GM23338 (cell line): ENCODE data around the gene MAGI1. TPM values are rescaled to one million over a fixed set of nuclear protein-coding genes. Genes with fewer than 3 reads are reported as not detected.

Experiments
- ATAC-seq: fragments of 200-7000 bp; cut with Tn5 transposase; 3 replicates; pipeline ENCODE4 v1.9.1; 2020
- DNase-seq: peaks from one replicate; pipeline ENCODE4 v3.0.0-alpha.2; 2015; ENCODE audit warnings: low spot score
- H2AFZ ChIP-seq: fragments of 200-600 bp; sonication (generic); 2 replicates; pipeline ENCODE4 v1.8.0; 2016; ENCODE audit warnings: antibody characterized with exemption, mild to moderate bottlenecking, moderate library complexity
- H3F3A ChIP-seq: fragments of 200-600 bp; sonication (generic); replicated peaks from 2 replicates; pipeline ENCODE4 v1.8.0; 2017; ENCODE audit warnings: antibody characterized with exemption, mixed run types, low read depth
- H3K27ac ChIP-seq: fragments of 200-600 bp; sonication (generic); 2 replicates; pipeline ENCODE4 v1.6.1; 2016; ENCODE audit warnings: low read depth
- H3K27me3 ChIP-seq: fragments of 200-600 bp; sonication (generic); 2 replicates; pipeline ENCODE4 v1.8.0; 2016; ENCODE audit warnings: mild to moderate bottlenecking, mixed run types, moderate library complexity; ENCODE audit not compliant: insufficient read depth
- H3K36me3 ChIP-seq: fragments of 200-600 bp; sonication (generic); 2 replicates; pipeline ENCODE4 v1.8.0; 2016; ENCODE audit warnings: mild to moderate bottlenecking; ENCODE audit not compliant: insufficient read depth
- H3K4me1 ChIP-seq: fragments of 200-600 bp; sonication (generic); 2 replicates; pipeline ENCODE4 v1.8.0; 2016; ENCODE audit warnings: mild to moderate bottlenecking, moderate library complexity; ENCODE audit not compliant: insufficient read depth
- H3K4me2 ChIP-seq: fragments of 200-600 bp; sonication (generic); 2 replicates; pipeline ENCODE4 v1.7.1; 2017; ENCODE audit warnings: mixed run types
- H3K4me3 ChIP-seq: fragments of 200-600 bp; sonication (generic); 2 replicates; pipeline ENCODE4 v1.6.1; 2016; ENCODE audit warnings: mixed run types
- H3K79me2 ChIP-seq: fragments of 200-600 bp; sonication (generic); replicated peaks from 2 replicates; pipeline ENCODE4 v1.8.0; 2017; ENCODE audit warnings: mild to moderate bottlenecking; ENCODE audit not compliant: insufficient read depth
- H3K9me2 ChIP-seq: fragments of 200-600 bp; sonication (generic); 2 replicates; pipeline ENCODE4 v1.8.0; 2017; ENCODE audit not compliant: insufficient read depth
- H4K20me1 ChIP-seq: fragments of 200-600 bp; sonication (generic); replicated peaks from 2 replicates; pipeline ENCODE4 v1.8.0; 2017; ENCODE audit warnings: mild to moderate bottlenecking; ENCODE audit not compliant: insufficient read depth
- H3K27ac Mint-ChIP-seq: 2 replicates; pipeline ENCODE4 v1.8.0; 2020; ENCODE audit warnings: inconsistent platforms, mild to moderate bottlenecking, moderate library complexity, mixed read lengths
- H3K27me3 Mint-ChIP-seq: 3 replicates; pipeline ENCODE4 v1.8.0; 2022; ENCODE audit warnings: low read depth, mild to moderate bottlenecking, moderate library complexity, mixed read lengths, inconsistent platforms; ENCODE audit not compliant: insufficient read depth, poor library complexity
- H3K36me3 Mint-ChIP-seq: 3 replicates; pipeline ENCODE4 v1.8.0; 2021; ENCODE audit warnings: low read depth, mild to moderate bottlenecking, inconsistent platforms, moderate library complexity, mixed read lengths
- H3K4me1 Mint-ChIP-seq: 3 replicates; pipeline ENCODE4 v1.8.0; 2020; ENCODE audit warnings: mild to moderate bottlenecking, inconsistent platforms, mixed read lengths
- H3K4me3 Mint-ChIP-seq: 3 replicates; pipeline ENCODE4 v1.8.0; 2021; ENCODE audit warnings: moderate library complexity, mild to moderate bottlenecking, inconsistent platforms, mixed read lengths
- H3K9me3 Mint-ChIP-seq: 3 replicates; pipeline ENCODE4 v1.8.0; 2020; ENCODE audit warnings: moderate library complexity, mild to moderate bottlenecking, inconsistent platforms, mixed read lengths
- CTCF ChIP-seq, 2 experiments: fragments of 200-600 bp in 1 of 2; sonication (generic) in 1 of 2; conservative IDR thresholded peaks; 2 replicates each; pipeline versions ENCODE4 v1.5.1 to v1.6.1; 2016 to 2017; ENCODE audit warnings: antibody characterized with exemption in 2 of 2, low read depth in 2 of 2, mild to moderate bottlenecking in 2 of 2, moderate library complexity in 1 of 2
- ETS1 ChIP-seq: IDR thresholded peaks from 2 replicates; pipeline ENCODE4 v1.6.1; 2016; ENCODE audit warnings: antibody characterized with exemption
- EZH2 ChIP-seq: fragments of 200-600 bp; sonication (generic); IDR thresholded peaks from one replicate; pipeline ENCODE4 v1.8.0; 2017; ENCODE audit warnings: antibody characterized with exemption, mild to moderate bottlenecking, low read depth; ENCODE audit not compliant: unreplicated experiment
- EZH2phosphoT487 ChIP-seq: fragments of 200-600 bp; sonication (generic); IDR thresholded peaks from one replicate; pipeline ENCODE4 v1.8.1; 2018; ENCODE audit warnings: antibody characterized with exemption; ENCODE audit not compliant: unreplicated experiment
- JUNB ChIP-seq: IDR thresholded peaks from one replicate; pipeline ENCODE4 v1.6.1; 2016; ENCODE audit warnings: antibody characterized with exemption; ENCODE audit not compliant: unreplicated experiment
- NANOG ChIP-seq: IDR thresholded peaks from 2 replicates; pipeline ENCODE4 v1.6.1; 2016; ENCODE audit warnings: antibody characterized with exemption, borderline replicate concordance
- POLR2AphosphoS5 ChIP-seq: IDR thresholded peaks from 2 replicates; pipeline ENCODE4 v1.6.1; 2016; ENCODE audit warnings: antibody characterized with exemption, low read depth
- REST ChIP-seq: IDR thresholded peaks from one replicate; pipeline ENCODE4 v1.6.1; 2018; ENCODE audit warnings: antibody characterized with exemption; ENCODE audit not compliant: unreplicated experiment
- STAT1 ChIP-seq: IDR thresholded peaks from one replicate; pipeline ENCODE4 v1.6.1; 2016; ENCODE audit warnings: antibody characterized with exemption; ENCODE audit not compliant: unreplicated experiment
- ZNF114 ChIP-seq: fragments of 250-450 bp; sonication (Bioruptor Pico); IDR thresholded peaks from 2 replicates; pipeline ENCODE4 v1.5.0; 2020; ENCODE audit warnings: mild to moderate bottlenecking, moderate library complexity
- ZNF331 ChIP-seq: fragments of 250-450 bp; sonication (Bioruptor Pico); IDR thresholded peaks from 2 replicates; pipeline ENCODE4 v1.5.0; 2020; ENCODE audit warnings: low read depth, mild to moderate bottlenecking, moderate library complexity
- ZNF462 ChIP-seq: fragments of 250-450 bp; sonication (Bioruptor Pico); IDR thresholded peaks from 2 replicates; pipeline ENCODE4 v1.5.0; 2020; ENCODE audit warnings: mild to moderate bottlenecking, moderate library complexity
- polyA plus RNA-seq: library from polyadenylated mRNA; unstranded; fragments of >200 nt; fragmentation: Nextera tagmentation; extraction: Ambion mirVana; gene quantifications from 2 replicates; pipeline ENCODE4 v1.2.1, GENCODE V29; 2016
- total RNA-seq: library from RNA; depleted of rRNA; stranded (reverse); fragments of >200 nt; shearing (Covaris generic); gene quantifications from 2 replicates; pipeline ENCODE4 v1.2.3, GENCODE V29; 2014

MAGI1 gene
- total and polyA plus RNA-seq, 2 experiments from 2014 or later: 27.4 to 71.2 TPM

GRCh38 chr3:65641777-65642176, 396.9 kb downstream of the MAGI1 start (continued):
- TF ChIP-seq ETS1: no peak

- H3K36me3 Mint-ChIP-seq: no peaks in the 10 kb centered on the region
- TF ChIP-seq JUNB (no peak), ZNF331 (CRISPR knock-in tag) (no peak), EZH2 (no peak), NANOG (no peak), ZNF462 (CRISPR knock-in tag) (no peak), REST (no peak), EZH2phosphoT487 (no peak), POLR2AphosphoS5 (no peak), STAT1 (no peak), ZNF114 (CRISPR knock-in tag) (no peak), CTCF (conservative IDR thresholded peaks at IDR 0.05; ENCODE audit: low read depth in 2 of 2) (no peak)
- H4K20me1 ChIP-seq: no peaks in the 10 kb centered on the region
- H3K9me2 ChIP-seq: no peaks in the 10 kb centered on the region; the same call in 1 of the 2 replicates
- peaks cover 8% of the 10 kb centered on the region; the same call in 1 of the 2 replicates for H3K4me1 ChIP-seq
- H3K36me3 ChIP-seq: no peaks in the 10 kb centered on the region
- no peaks in the 10 kb centered on the region for H3F3A ChIP-seq
- DNase-seq (peak; percentile 65), ATAC-seq (peak; percentile 96)
- H3K27me3 ChIP-seq: no peaks in the 10 kb centered on the region
- no peak overlapping the region for H3K27ac ChIP-seq
- H3K4me1 Mint-ChIP-seq: peaks cover 21% of the 10 kb centered on the region
- H3K4me3 ChIP-seq: no peak overlapping the region
- no peak overlapping the region for H3K4me3 Mint-ChIP-seq
- H3K9me3 Mint-ChIP-seq: no peaks in the 10 kb centered on the region
- peaks cover 9% of the 10 kb centered on the region for H3K27me3 Mint-ChIP-seq
- H3K27ac Mint-ChIP-seq: no peak overlapping the region
- H3K4me2 ChIP-seq: no peak overlapping the region
- H3K79me2 ChIP-seq: peaks cover 25% of the 10 kb centered on the region
- H2AFZ ChIP-seq: no peak overlapping the region
These were observed 397.7 kb downstream of the MAGI1 start for GRCh38 chr3:65641045-65641444.
